DND-41 (cell line): ENCODE measurements around the gene ASCL1.

Experiments used
- ATAC-seq: fragments of 200-7000 bp; cut with Tn5 transposase; 3 replicates; pipeline ENCODE4 v1.9.1; 2021; ENCODE audit warnings: low read depth; ENCODE audit not compliant: insufficient read depth
- DNase-seq: peaks from one replicate; pipeline ENCODE4 v3.0.0-alpha.2; 2020
- H2AFZ ChIP-seq: 2 replicates; pipeline ENCODE4 v1.6.0; 2012; ENCODE audit warnings: low read depth, low read length
- H3K27ac ChIP-seq: 2 replicates; pipeline ENCODE4 v1.5.1; 2012; ENCODE audit warnings: low read length, inconsistent platforms
- H3K27me3 ChIP-seq: fragments of 200-600 bp; sonication (generic); 2 replicates; pipeline ENCODE4 v1.6.0; 2012; ENCODE audit warnings: low read length, mild to moderate bottlenecking, inconsistent platforms; ENCODE audit not compliant: insufficient read depth, poor library complexity
- H3K36me3 ChIP-seq: 2 replicates; pipeline ENCODE4 v1.5.1; 2012; ENCODE audit warnings: low read length, inconsistent platforms; ENCODE audit not compliant: insufficient read depth
- H3K4me1 ChIP-seq: 2 replicates; pipeline ENCODE4 v1.5.1; 2012; ENCODE audit warnings: mild to moderate bottlenecking, low read length; ENCODE audit not compliant: insufficient read depth
- H3K4me2 ChIP-seq: 2 replicates; pipeline ENCODE4 v1.6.0; 2012; ENCODE audit warnings: mild to moderate bottlenecking, moderate library complexity, low read length, inconsistent platforms; ENCODE audit not compliant: insufficient read depth
- H3K4me3 ChIP-seq, 2 experiments: fragments of 200-600 bp in 1 of 2; shearing (Covaris generic) in 1 of 2; 2 replicates each; pipeline ENCODE4 v1.5.1; 2012 to 2016; ENCODE audit warnings: inconsistent platforms in 2 of 2, low read length in 2 of 2, mild to moderate bottlenecking in 2 of 2, low read depth in 1 of 2, moderate library complexity in 1 of 2
- H3K79me2 ChIP-seq: 2 replicates; pipeline ENCODE4 v1.6.0; 2012; ENCODE audit warnings: low read length, inconsistent platforms; ENCODE audit not compliant: insufficient read depth
- H3K9ac ChIP-seq: 2 replicates; pipeline ENCODE4 v1.6.0; 2012; ENCODE audit warnings: low read depth, mild to moderate bottlenecking, inconsistent platforms, low read length, moderate library complexity
- H3K9me3 ChIP-seq: 2 replicates; pipeline ENCODE4 v1.5.1; 2012; ENCODE audit warnings: low read length, moderate library complexity, mild to moderate bottlenecking, inconsistent platforms; ENCODE audit not compliant: insufficient read depth, severe bottlenecking
- H4K20me1 ChIP-seq: 2 replicates; pipeline ENCODE4 v1.6.0; 2012; ENCODE audit warnings: low read length; ENCODE audit not compliant: insufficient read depth
- CTCF ChIP-seq: IDR thresholded peaks from 2 replicates; pipeline ENCODE4 v1.5.1; 2012; ENCODE audit warnings: borderline replicate concordance, low read length, moderate library complexity, mild to moderate bottlenecking; ENCODE audit not compliant: poor library complexity, severe bottlenecking; ENCODE audit errors: extremely low read depth
- EZH2 ChIP-seq: IDR thresholded peaks from 3 replicates; pipeline ENCODE4 v1.6.1; 2012; ENCODE audit warnings: borderline replicate concordance, low read depth, mild to moderate bottlenecking, moderate library complexity, low read length, inconsistent platforms; ENCODE audit not compliant: severe bottlenecking

Gene ASCL1

GRCh38 chr12:102971227-102971626, 13.8 kb downstream of the ASCL1 start:
- Histone ChIP-seq H3K4me1 (no peaks in the 10 kb centered on the region), H3K9me3 (no peaks in the 10 kb centered on the region), H3K9ac (no peak overlapping the region), H2AFZ (no peak overlapping the region), H3K27ac (no peak overlapping the region), H3K79me2 (no peaks in the 10 kb centered on the region), H3K27me3 (peaks cover 3% of the 10 kb centered on the region), H4K20me1 (no peaks in the 10 kb centered on the region), H3K4me2 (no peak overlapping the region), H3K36me3 (no peaks in the 10 kb centered on the region), H3K4me3 (no peak overlapping the region)
- no peak for DNase-seq
- TF ChIP-seq CTCF, result no peak
- no peak for TF ChIP-seq EZH2
- no peak for ATAC-seq

- no peaks in the 10 kb centered on the region for H3K9me3 ChIP-seq
- H3K79me2 ChIP-seq, result no peaks in the 10 kb centered on the region
- H3K4me3 ChIP-seq, result no peak overlapping the region
- DNase-seq, result no peak
- ATAC-seq, result no peak
- H4K20me1 ChIP-seq, result no peaks in the 10 kb centered on the region
- no peak for TF ChIP-seq CTCF
- TF ChIP-seq EZH2, result no peak
- H3K36me3 ChIP-seq, result no peaks in the 10 kb centered on the region
- no peaks in the 10 kb centered on the region for H3K4me1 ChIP-seq
- no peak overlapping the region for H3K4me2 ChIP-seq
- H2AFZ ChIP-seq, result no peak overlapping the region
- no peak overlapping the region for H3K9ac ChIP-seq
- H3K27me3 ChIP-seq, result peaks cover 3% of the 10 kb centered on the region
- H3K27ac ChIP-seq, result no peak overlapping the region
Measured at GRCh38 chr12:102973583-102973982, 16.1 kb downstream of the ASCL1 start.

- ATAC-seq (no peak), DNase-seq (no peak)
- H3K27ac ChIP-seq, result no peak overlapping the region
- H3K9me3 ChIP-seq, result no peaks in the 10 kb centered on the region
- H4K20me1 ChIP-seq, result no peaks in the 10 kb centered on the region
- no peaks in the 10 kb centered on the region for H3K36me3 ChIP-seq
- no peak overlapping the region for H3K9ac ChIP-seq
- H3K4me3 ChIP-seq, result no peak overlapping the region
- no peaks in the 10 kb centered on the region for H3K79me2 ChIP-seq
- no peak for TF ChIP-seq CTCF
- no peak for TF ChIP-seq EZH2
- no peak overlapping the region for H2AFZ ChIP-seq
- no peaks in the 10 kb centered on the region for H3K27me3 ChIP-seq
- no peaks in the 10 kb centered on the region for H3K4me1 ChIP-seq
- no peak overlapping the region for H3K4me2 ChIP-seq
Measured at GRCh38 chr12:102976609-102977280, 19.3 kb downstream of the ASCL1 start.
